Body of pancreas (tissue), 4 donors: ENCODE measurements around the gene ITPR2. TPM values are rescaled to one million over a fixed set of nuclear protein-coding genes. Genes with fewer than 3 reads are reported as not detected.

ENCODE experiments used
- ATAC-seq: fragments of 150-250 bp; one replicate; pipeline ENCODE4 v1.9.1; 2016
- DNase-seq, 4 donors: peaks; one replicate each; pipeline ENCODE4 v3.0.0-alpha.2; 2019
- H3K27ac ChIP-seq, 4 donors: fragments of 200-600 bp; sonication (generic); 1 replicate in 3 of 4; 2 replicates in 1 of 4; pipeline versions ENCODE4 v1.5.1 to v1.6.1; 2016 to 2019; ENCODE audit warnings: mild to moderate bottlenecking in 1 of 4, mixed read lengths in 1 of 4, moderate library complexity in 1 of 4
- H3K27me3 ChIP-seq, 2 donors: fragments of 200-600 bp; sonication (generic); one replicate each; pipeline ENCODE4 v1.6.0; 2016; ENCODE audit warnings: mild to moderate bottlenecking in 1 of 2
- H3K36me3 ChIP-seq, 2 donors: fragments of 200-600 bp; sonication (generic); replicated peaks in 1 of 2; 2 replicates each; pipeline ENCODE4 v1.5.1; 2016; ENCODE audit warnings: low read depth in 2 of 2; ENCODE audit not compliant: insufficient read depth in 1 of 2
- H3K4me1 ChIP-seq: fragments of 200-600 bp; sonication (generic); one replicate; pipeline ENCODE4 v1.6.0; 2016
- H3K4me3 ChIP-seq, 2 donors: fragments of 200-600 bp; sonication (generic); 1 replicate in 1 of 2; 2 replicates in 1 of 2; pipeline ENCODE4 v1.5.1; 2016 to 2019
- H3K9me3 ChIP-seq, 3 donors: fragments of 200-600 bp; sonication (generic); 1 replicate in 2 of 3; 2 replicates in 1 of 3; pipeline ENCODE4 v1.5.1; 2016
- POLR2A ChIP-seq, 3 donors: fragments of 450-650 bp; IDR thresholded peaks; one replicate each; pipeline ENCODE4 v1.6.1; 2016; ENCODE audit warnings: antibody characterized with exemption in 3 of 3, mild to moderate bottlenecking in 2 of 3
- WGBS, 2 donors: methylation state at CpG; one replicate each; pipeline ENCODE4 v1.1.5; 2017; 5-methylcytosine and 5-hydroxymethylcytosine counted together
- intact Hi-C: fragments of 100-400 bp; cut with DNase I; formaldehyde crosslinking; loops from one replicate; pipeline ENCODE4 v1.15.1; 2023
- total RNA-seq, 2 donors: library from RNA; depleted of rRNA; stranded (reverse); fragments of >200 nt; gene quantifications; one replicate each; pipeline ENCODE4 v1.1.0, GENCODE V29; 2016
- TF ChIP-seq, protein P1 (sequence below), 7 experiments: fragments of 450-650 bp in 4 of 7; fragments of 200-600 bp in 3 of 7; sonication (generic) in 3 of 7; IDR thresholded peaks; one replicate each; pipeline ENCODE4 v1.5.1; 2016 to 2019; ENCODE audit warnings: antibody characterized with exemption in 7 of 7

The ITPR2 gene
- total RNA-seq, 2 donors from 2014 or later, result 37.4 to 92.9 TPM

DNA sequence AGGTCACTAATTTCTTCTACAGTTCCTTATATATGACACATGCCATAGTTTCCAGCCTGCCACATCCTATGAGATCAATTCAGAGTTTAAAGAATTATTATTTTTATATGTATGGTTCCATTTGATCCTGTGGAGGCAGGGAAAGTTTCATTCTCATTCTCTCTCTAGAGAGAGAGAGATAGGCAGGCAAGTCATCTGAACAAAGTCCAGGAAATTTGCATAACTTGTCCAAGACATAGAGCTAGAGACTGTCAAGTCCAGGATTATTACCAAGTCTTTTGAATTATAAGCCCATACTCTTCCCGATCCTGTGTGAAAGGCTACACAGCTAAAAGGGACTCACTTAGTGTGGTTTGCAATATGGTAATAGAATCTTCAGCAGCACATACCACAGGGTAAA lies 422.3 kb downstream of the ITPR2 start:
- H3K9me3 ChIP-seq, result no peaks in the 10 kb centered on the region
- intact Hi-C loops, result no loop called here
- 88 to 90% methylated on average over 1 of the region's 1 CpG for WGBS, 2 donors
- TF ChIP-seq, protein P1, sequence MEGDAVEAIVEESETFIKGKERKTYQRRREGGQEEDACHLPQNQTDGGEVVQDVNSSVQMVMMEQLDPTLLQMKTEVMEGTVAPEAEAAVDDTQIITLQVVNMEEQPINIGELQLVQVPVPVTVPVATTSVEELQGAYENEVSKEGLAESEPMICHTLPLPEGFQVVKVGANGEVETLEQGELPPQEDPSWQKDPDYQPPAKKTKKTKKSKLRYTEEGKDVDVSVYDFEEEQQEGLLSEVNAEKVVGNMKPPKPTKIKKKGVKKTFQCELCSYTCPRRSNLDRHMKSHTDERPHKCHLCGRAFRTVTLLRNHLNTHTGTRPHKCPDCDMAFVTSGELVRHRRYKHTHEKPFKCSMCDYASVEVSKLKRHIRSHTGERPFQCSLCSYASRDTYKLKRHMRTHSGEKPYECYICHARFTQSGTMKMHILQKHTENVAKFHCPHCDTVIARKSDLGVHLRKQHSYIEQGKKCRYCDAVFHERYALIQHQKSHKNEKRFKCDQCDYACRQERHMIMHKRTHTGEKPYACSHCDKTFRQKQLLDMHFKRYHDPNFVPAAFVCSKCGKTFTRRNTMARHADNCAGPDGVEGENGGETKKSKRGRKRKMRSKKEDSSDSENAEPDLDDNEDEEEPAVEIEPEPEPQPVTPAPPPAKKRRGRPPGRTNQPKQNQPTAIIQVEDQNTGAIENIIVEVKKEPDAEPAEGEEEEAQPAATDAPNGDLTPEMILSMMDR (IDR thresholded peaks at IDR 0.05), result no peak
- H3K4me3 ChIP-seq, result no peak overlapping the region
- no peak overlapping the region for H3K27ac ChIP-seq
- peaks cover 0 to 4% of the 10 kb centered on the region in 2 donors for H3K36me3 ChIP-seq
- ATAC-seq (no peak), DNase-seq (no peak)
- H3K4me1 ChIP-seq, result no peaks in the 10 kb centered on the region
- no peaks in the 10 kb centered on the region for H3K27me3 ChIP-seq

DNA sequence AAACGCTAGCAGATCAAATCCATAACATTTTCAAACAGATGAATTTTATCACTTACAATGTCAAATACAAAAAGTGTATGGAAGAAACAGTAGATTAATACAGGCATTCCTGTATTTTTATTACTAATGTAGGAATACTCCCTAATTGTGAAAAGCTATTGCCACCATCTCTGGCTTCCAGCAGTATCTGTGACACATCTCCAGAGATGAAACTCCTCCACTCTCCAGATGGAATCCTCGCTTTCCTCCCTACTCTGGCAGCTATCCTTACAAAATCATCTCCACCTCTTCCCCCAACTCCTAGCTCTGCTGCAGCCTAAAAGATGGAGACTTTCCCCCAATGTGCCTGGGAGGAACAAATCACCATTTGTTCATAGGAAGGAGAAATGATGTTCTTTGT lies 426.2 kb downstream of the ITPR2 start:
- H3K36me3 ChIP-seq, result peaks cover 0 to 4% of the 10 kb centered on the region in 2 donors
- DNase-seq (no peak), ATAC-seq (no peak)
- intact Hi-C loops, result no loop called here
- WGBS, 2 donors, result 78 to 83% methylated on average over 2 of the region's 2 CpGs
- no peaks in the 10 kb centered on the region for H3K27me3 ChIP-seq
- TF ChIP-seq POLR2A (IDR thresholded peaks at IDR 0.05), result no peak
- TF ChIP-seq, protein P1 (IDR thresholded peaks at IDR 0.05), result no peak
- no peak overlapping the region for H3K27ac ChIP-seq
- no peaks in the 10 kb centered on the region for H3K9me3 ChIP-seq
- no peak overlapping the region for H3K4me3 ChIP-seq
- H3K4me1 ChIP-seq, result no peaks in the 10 kb centered on the region

DNA sequence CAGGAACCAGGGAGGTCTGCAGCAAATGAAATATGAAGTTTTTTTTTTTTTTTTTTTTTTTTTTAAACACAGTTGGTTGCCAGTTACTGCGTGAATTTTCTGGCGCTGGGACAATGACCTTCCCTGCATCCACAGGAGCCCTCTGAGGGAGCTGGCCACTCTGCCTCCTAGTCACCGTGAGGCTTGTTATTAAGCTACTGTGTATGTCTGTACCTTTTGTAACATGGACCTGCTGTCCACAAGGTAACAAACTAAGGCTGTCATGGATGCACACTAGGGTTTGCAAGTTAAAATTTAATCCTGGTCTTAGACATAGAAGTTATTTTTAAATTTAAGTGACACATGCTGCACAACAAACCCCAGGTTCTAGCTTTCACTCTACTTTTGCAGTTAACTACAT lies 426.6 kb downstream of the ITPR2 start:
- Histone ChIP-seq H3K36me3 (peaks cover 0 to 4% of the 10 kb centered on the region in 2 donors), H3K4me3 (no peak overlapping the region), H3K9me3 (no peaks in the 10 kb centered on the region), H3K27ac (no peak overlapping the region), H3K4me1 (no peaks in the 10 kb centered on the region), H3K27me3 (no peaks in the 10 kb centered on the region)
- WGBS, 2 donors, result 30 to 44% methylated on average over 3 of the region's 3 CpGs
- DNase-seq (peak in 2 of 4 donors; percentile 15 to 38), ATAC-seq (no peak)
- TF ChIP-seq POLR2A (IDR thresholded peaks at IDR 0.05), result no peak
- intact Hi-C loops, result no loop called here

DNA sequence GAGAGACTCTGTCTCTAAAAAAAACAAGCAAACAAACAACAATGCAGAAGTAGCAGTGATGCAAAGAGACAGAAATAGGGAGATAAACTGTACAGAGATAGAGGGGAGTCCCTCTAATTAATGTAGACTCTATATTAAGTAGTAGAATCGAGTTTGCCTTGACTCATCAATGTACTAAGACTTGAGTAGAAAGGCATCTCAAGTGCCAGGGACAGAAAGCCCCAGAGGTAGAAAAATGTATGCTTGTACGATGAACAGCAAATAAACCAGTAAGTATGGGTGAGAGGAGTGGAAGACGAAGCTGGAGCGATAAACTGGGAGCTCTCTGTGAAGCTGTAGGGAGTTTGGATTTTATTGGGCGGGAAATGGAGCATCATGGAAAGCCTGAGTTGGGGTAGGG lies 429.4 kb downstream of the ITPR2 start:
- WGBS, 2 donors, result 82 to 86% methylated on average over 5 of the region's 5 CpGs
- TF ChIP-seq, protein P1 (IDR thresholded peaks at IDR 0.05), result no peak
- no peak for TF ChIP-seq POLR2A (IDR thresholded peaks at IDR 0.05)
- intact Hi-C loops, result loop anchor here (5.0 kb wide), 1 partner anchor 301 kb away; no protein-coding TSS in a partner anchor
- H3K27ac ChIP-seq, result no peak overlapping the region
- H3K27me3 ChIP-seq, result no peaks in the 10 kb centered on the region
- no peaks in the 10 kb centered on the region for H3K4me1 ChIP-seq
- H3K36me3 ChIP-seq, result peaks cover 0 to 2% of the 10 kb centered on the region in 2 donors
- ATAC-seq (no peak), DNase-seq (no peak)
- H3K4me3 ChIP-seq, result no peak overlapping the region
- no peaks in the 10 kb centered on the region for H3K9me3 ChIP-seq

DNA sequence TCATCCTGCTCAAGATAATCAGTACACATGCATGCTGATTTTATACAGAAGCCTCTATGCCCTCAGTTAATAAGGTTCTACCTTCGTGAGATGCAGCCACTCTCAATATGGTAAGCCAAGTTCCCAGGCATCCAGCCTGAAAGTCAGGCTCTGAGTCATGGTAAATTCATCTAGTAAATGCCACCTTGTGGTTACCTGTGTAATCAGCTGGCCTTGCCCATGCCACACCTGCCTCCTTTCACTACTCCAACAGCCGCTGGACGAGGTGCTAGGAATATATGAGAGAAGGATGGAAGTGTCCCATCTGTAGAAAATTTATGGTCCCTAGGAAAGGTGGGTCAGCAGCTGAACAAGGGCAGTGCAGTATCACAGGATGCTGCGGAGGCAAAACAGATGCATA lies 430.3 kb downstream of the ITPR2 start:
- 35 to 37% methylated on average over 4 of the region's 4 CpGs for WGBS, 2 donors

More for the DNA sequence above, 430.3 kb downstream of the ITPR2 start:
- no peak for TF ChIP-seq POLR2A (IDR thresholded peaks at IDR 0.05)
- TF ChIP-seq, protein P1 (IDR thresholded peaks at IDR 0.05), result peak; percentile 18 to 86 (median 71)
- Histone ChIP-seq H3K4me1 (no peaks in the 10 kb centered on the region), H3K36me3 (peaks cover 0 to 2% of the 10 kb centered on the region in 2 donors), H3K4me3 (no peak overlapping the region), H3K27ac (no peak overlapping the region), H3K27me3 (no peaks in the 10 kb centered on the region), H3K9me3 (no peaks in the 10 kb centered on the region)
- intact Hi-C loops, result loop anchor here (5.0 kb wide), 1 partner anchor 300 kb away; no protein-coding TSS in a partner anchor
- ATAC-seq (peak; percentile 98), DNase-seq (peak; percentile 65 to 82 (median 78))
